Measurements from ENCODE around the gene UBE3C. TPM values are rescaled to one million over a fixed set of nuclear protein-coding genes. Genes with fewer than 3 reads are reported as not detected.
"Not testable (repeated sequence)": the region's sequence is repeated elsewhere in the genome, so short reads cannot be mapped to it uniquely, and the experiment has no call there.

UBE3C gene
- total RNA-seq (10 to 100 TPM; 47.4 to 59.7 (median 54.8) TPM), polyA plus RNA-seq (22.0 TPM)
- long read RNA-seq, donor 1, full-length matches to known transcripts, result 44 of 73 reads
- long read RNA-seq, donor 1, partial matches to known transcripts, result 11 of 73 reads
- long read RNA-seq, donor 1, other reads (novel, unspliced or antisense), result 18 of 73 reads
- long read RNA-seq, donor 2, full-length matches to known transcripts, result 34 of 45 reads
- long read RNA-seq, donor 2, partial matches to known transcripts, result 3 of 45 reads
- long read RNA-seq, donor 2, other reads (novel, unspliced or antisense), result 8 of 45 reads
- long read RNA-seq, donor 3, full-length matches to known transcripts, result 22 of 68 reads
- long read RNA-seq, donor 3, partial matches to known transcripts, result 30 of 68 reads
- long read RNA-seq, donor 3, other reads (novel, unspliced or antisense), result 16 of 68 reads
- long read RNA-seq, donor 4, full-length matches to known transcripts, result 39 of 54 reads
- long read RNA-seq, donor 4, partial matches to known transcripts, result 10 of 54 reads
- long read RNA-seq, donor 4, other reads (novel, unspliced or antisense), result 5 of 54 reads

DNA sequence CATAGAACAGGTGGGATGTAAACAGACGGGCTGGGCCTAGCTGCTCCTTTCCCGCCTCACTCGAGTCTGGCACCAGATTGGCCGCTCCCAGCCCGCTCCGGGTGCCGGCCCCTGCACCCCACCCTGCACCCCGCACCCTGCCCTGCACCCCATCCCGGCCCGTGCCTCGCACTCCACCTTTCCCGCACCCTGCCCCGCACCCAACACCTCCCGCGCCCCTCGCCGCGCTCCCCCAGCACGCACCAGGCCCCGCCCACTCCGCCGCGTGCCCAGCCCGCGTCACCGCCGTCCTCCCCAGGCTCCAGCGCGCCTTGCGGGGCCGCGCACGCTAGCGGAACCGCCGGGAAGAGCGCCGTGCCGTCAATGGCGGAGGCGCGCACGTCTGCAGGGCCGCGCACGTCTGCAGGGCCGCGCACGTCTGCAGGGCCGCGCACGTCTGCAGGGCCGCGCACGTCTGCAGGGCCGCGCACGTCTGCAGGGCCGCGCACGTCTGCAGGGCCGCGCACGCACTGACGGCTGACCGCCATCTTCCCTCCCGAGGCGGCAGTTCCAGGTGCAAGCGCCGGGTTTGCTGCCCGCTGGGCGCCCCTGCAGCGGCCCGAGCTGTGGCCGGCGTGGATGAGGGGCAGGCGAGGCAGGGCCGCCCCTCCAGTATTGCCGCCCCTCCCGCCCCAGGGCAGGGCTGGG is at the start of gene UBE3C:
UBE3C (plus strand) TSS at position 503 of the 687 bp plus-strand sequence. CDS start 347 bp downstream, outside the sequence.
- DNase-seq (peak; percentile 94 to 98 (median 98)), ATAC-seq (peak; percentile 97)
- intact Hi-C loops (cut with DNase I), result no loop called here
- H3K4me1 ChIP-seq (ENCODE audit: control insufficient read depth, insufficient read depth, low read length), result peaks cover 6% of the 10 kb centered on the region
- H3K9me3 ChIP-seq (ENCODE audit: control insufficient read depth, low read length), result no peaks in the 10 kb centered on the region
- peak within 1 kb of the TSS; percentile 82 for H3K4me3 ChIP-seq (ENCODE audit: low read length)
- 1% methylated on average over 80 of the region's 80 CpGs for WGBS
- H3K27me3 ChIP-seq (ENCODE audit: control insufficient read depth, insufficient read depth), result no peaks in the 10 kb centered on the region
- H3K27ac ChIP-seq (ENCODE audit: low read length), result peak within 1 kb of the TSS; percentile 87

DNA sequence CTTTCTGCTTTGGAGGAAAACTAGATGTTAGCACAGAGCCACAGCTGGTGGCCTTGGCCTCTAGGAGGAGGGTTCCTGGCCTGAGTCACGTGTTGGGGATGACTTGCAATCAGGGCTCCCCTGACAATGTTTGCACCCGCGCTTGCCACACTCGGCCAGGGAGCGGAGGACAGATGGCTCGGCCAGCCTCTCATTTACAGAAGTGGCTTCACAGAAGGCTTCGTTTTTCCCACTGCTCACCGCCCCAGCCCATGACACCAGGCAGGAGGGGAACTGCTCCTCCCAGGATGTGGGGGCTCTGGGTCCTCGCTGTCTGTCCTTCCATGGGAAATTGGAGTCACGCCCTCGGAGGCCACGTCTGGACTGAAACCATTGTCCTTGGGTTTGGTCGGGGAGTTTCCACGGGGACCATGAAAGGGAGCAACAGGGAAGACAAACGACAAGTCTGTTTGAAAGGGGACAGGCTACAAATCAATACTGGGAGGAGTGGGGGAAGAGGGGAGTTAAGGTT is 49.6 kb upstream of the UBE3C start:
- Histone ChIP-seq H3K27me3 (ENCODE audit: control insufficient read depth, insufficient read depth) (no peaks in the 10 kb centered on the region), H3K4me1 (ENCODE audit: control insufficient read depth, insufficient read depth, low read length) (no peaks in the 10 kb centered on the region), H3K9me3 (ENCODE audit: control insufficient read depth, low read length) (peaks cover 6% of the 10 kb centered on the region), H3K27ac (ENCODE audit: low read length) (no peak overlapping the region), H3K4me3 (ENCODE audit: low read length) (no peak overlapping the region)
- intact Hi-C loops (cut with DNase I), result no loop called here
- DNase-seq (no peak), ATAC-seq (no peak)
- 63% methylated on average over 15 of the region's 15 CpGs for WGBS

DNA sequence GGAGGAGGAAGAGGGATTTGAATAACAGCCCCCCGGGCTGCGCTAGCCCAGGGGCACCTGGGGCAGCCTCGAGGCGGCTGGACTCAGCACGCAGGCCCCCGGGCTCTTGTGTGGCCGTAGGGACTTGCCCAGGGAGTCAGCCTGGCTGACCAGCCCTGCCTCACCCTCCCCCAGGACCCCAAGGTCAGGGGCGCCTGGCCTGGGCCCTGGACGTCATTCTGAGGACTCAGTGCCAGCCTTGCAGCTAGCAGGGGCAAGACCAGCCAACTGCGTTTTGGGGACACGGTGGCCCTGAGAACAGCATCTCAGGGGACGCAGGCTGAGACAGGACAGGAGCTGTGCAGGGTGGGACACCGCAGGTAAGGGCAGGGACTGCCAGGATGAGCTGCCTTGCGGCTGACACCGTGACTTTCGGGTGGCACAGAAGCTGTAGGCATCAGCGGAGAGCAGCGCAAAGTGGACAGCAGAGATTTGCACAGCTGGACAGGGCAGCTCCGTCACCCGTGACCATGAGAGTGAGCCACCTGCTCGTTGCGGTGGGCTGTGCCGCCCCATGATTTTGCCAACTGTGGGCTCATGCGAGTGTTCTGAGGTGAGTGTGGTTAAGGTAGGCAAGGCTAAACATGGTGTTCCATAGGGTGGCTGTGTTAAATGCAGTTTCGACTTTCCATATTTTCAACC is 48.1 kb upstream of the UBE3C start:
- no peaks in the 10 kb centered on the region for H3K9me3 ChIP-seq (ENCODE audit: control insufficient read depth, low read length)
- 87% methylated on average over 25 of the region's 25 CpGs for WGBS
- no peaks in the 10 kb centered on the region for H3K4me1 ChIP-seq (ENCODE audit: control insufficient read depth, insufficient read depth, low read length)
- intact Hi-C loops (cut with DNase I), result no loop called here
- no peak overlapping the region for H3K27ac ChIP-seq (ENCODE audit: low read length)
- no peak for DNase-seq
- H3K4me3 ChIP-seq (ENCODE audit: low read length), result no peak overlapping the region
- H3K27me3 ChIP-seq (ENCODE audit: control insufficient read depth, insufficient read depth), result no peaks in the 10 kb centered on the region
- ATAC-seq, result no peak

DNA sequence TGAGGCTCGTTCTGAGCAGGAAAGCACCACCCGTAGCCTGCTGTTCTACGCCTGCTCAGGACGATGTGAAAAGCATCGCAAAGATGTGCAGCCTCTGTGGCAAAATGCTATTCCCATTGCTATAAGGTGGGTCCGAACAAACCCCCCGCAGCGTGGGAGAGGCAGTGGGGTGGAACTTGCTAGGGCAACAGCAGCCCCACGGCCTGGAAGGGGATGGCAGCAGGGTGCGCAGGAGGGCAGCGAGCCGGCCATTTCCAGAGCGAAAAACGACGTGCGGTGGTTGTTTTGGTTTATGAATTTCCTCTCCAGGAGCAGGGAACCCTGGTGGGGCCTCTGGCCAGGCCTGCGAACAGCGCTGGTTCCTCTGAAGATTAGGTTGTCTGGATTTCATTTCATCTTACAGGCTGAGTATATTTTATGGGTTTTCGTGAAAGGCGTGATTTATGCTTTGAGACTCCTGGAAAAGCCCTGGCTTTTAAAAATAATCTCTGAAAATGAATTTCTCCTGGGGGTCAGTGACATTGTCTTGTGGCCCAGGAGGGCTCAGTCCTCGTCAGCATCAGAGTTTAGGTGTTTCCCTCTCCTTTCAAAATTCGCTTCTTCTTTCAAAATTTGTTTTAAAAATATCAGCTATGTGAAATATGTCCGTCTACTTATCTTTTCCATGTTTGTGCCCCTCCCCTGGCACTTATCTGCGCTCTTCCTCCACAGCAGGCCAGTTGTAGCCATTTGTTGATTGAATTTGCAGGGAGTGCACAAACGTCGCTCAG is 42.3 kb upstream of the UBE3C start:
- Histone ChIP-seq H3K9me3 (ENCODE audit: control insufficient read depth, low read length) (no peaks in the 10 kb centered on the region), H3K4me1 (ENCODE audit: control insufficient read depth, insufficient read depth, low read length) (no peaks in the 10 kb centered on the region), H3K4me3 (ENCODE audit: low read length) (no peak overlapping the region), H3K27ac (ENCODE audit: low read length) (no peak overlapping the region), H3K27me3 (ENCODE audit: control insufficient read depth, insufficient read depth) (no peaks in the 10 kb centered on the region)
- ATAC-seq, result no peak
- DNase-seq, result no peak
- 65% methylated on average over 26 of the region's 26 CpGs for WGBS
- intact Hi-C loops (cut with DNase I), result no loop called here

DNA sequence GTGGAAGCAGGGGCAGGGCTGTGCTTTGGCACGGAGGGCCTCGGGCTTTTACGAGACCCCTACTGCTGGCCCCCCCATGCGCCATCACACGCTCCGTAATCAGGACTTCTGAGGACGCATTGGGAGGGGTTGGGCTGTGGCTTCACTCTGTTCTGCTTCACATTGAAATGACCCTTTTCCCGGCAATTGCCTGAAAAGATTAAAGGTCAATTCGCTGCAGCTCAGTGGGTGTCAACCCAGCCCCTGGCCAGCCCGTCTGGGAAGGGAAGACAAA is 41.7 kb upstream of the UBE3C start:
- Histone ChIP-seq H3K4me3 (ENCODE audit: low read length) (no peak overlapping the region), H3K4me1 (ENCODE audit: control insufficient read depth, insufficient read depth, low read length) (no peaks in the 10 kb centered on the region), H3K27me3 (ENCODE audit: control insufficient read depth, insufficient read depth) (no peaks in the 10 kb centered on the region), H3K27ac (ENCODE audit: low read length) (no peak overlapping the region), H3K9me3 (ENCODE audit: control insufficient read depth, low read length) (no peaks in the 10 kb centered on the region)
- intact Hi-C loops (cut with DNase I), result no loop called here
- DNase-seq (no peak), ATAC-seq (no peak)
- WGBS, result 43% methylated on average over 10 of the region's 10 CpGs

DNA sequence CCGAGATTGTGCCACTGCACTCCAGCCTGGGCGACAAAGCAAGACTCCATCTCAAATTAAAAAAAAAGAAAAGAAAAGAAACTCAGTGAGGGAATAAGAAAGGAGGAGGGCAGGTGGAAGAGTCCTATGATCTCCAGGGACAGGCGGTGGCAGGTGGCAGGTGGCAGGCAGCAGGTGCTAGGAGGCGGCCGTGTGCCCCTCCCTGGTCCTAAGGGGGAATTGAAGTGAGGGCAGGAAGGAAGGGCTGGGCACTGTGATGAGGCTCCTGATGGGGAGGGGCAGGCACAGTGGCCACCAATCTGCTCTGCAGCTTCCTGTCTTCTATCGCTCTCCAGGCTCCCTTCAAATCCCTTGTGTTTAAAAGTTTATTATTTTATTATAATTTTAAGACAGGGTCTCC is 41.2 kb upstream of the UBE3C start:
- ATAC-seq, result no peak
- Histone ChIP-seq H3K27me3 (ENCODE audit: control insufficient read depth, insufficient read depth) (no peaks in the 10 kb centered on the region), H3K9me3 (ENCODE audit: control insufficient read depth, low read length) (no peaks in the 10 kb centered on the region), H3K4me1 (ENCODE audit: control insufficient read depth, insufficient read depth, low read length) (no peaks in the 10 kb centered on the region), H3K4me3 (ENCODE audit: low read length) (no peak overlapping the region), H3K27ac (ENCODE audit: low read length) (no peak overlapping the region)
- no peak for DNase-seq
- intact Hi-C loops (cut with DNase I), result no loop called here
- 60% methylated on average over 6 of the region's 6 CpGs for WGBS

DNA sequence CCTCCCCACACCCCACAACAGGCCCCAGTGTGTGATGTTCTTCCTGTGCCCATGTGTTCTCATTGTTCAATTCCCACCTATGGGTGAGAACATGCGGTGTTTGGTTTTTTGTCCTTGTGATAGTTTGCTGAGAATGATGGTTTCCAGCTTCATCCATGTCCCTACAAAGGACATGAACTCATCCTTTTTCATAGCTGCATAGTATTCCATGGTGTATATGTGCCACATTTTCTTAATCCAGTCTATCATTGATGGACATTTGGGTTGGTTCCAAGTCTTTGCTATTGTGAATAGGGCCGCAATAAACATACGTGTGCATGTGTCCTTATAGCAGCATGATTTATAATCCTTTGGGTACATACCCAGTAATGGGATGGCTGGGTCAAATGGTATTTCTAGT is 38.7 kb upstream of the UBE3C start:
- H3K9me3 ChIP-seq (ENCODE audit: control insufficient read depth, low read length); H3K4me3 ChIP-seq (ENCODE audit: low read length); ATAC-seq; H3K27me3 ChIP-seq (ENCODE audit: control insufficient read depth, insufficient read depth); H3K4me1 ChIP-seq (ENCODE audit: control insufficient read depth, insufficient read depth, low read length); intact Hi-C loops (cut with DNase I); DNase-seq; H3K27ac ChIP-seq (ENCODE audit: low read length): not testable (repeated sequence)
- WGBS, result 99% methylated on average over 3 of the region's 3 CpGs

DNA sequence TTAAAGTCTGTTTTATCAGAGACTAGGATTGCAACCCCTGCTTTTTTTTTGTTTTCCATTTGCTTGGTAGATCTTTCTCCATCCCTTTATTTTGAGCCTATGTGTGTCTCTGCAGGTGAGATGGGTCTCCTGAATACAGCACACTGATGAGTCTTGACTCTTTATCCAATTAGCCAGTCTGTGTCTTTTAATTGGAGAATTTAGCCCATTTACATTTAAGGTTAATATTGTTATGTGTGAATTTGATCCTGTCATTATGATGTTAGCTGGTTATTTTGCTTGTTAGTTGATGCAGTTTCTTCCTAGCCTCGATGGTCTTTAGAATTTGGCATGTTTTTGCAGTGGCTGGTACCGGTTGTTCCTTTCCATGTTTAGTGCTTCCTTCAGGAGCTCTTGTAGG is 35.1 kb upstream of the UBE3C start:
- ATAC-seq; H3K27me3 ChIP-seq (ENCODE audit: control insufficient read depth, insufficient read depth); DNase-seq; H3K4me1 ChIP-seq (ENCODE audit: control insufficient read depth, insufficient read depth, low read length); H3K9me3 ChIP-seq (ENCODE audit: control insufficient read depth, low read length); intact Hi-C loops (cut with DNase I); H3K27ac ChIP-seq (ENCODE audit: low read length); H3K4me3 ChIP-seq (ENCODE audit: low read length): not testable (repeated sequence)
- 87% methylated on average over 2 of the region's 2 CpGs for WGBS

DNA sequence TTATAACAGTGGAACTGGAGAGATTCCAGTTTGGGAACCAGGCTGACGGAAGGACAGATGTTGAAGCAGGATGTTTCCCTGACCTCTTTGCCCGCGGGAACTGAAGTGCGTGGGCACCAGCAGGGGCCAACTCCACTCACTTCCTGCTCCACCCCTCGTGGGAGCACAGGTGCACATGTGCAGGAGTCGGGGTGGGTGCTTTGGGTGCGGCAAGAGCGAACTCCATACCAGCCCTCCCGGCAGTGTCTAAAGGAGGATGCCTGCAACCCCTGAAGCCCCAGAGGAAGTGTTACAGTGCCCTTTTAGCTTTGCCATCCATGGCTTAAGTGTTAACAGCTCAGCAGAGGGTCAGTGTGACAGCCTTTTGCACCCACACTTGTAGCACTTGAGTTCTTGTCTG is 27.4 kb upstream of the UBE3C start:
- no peak overlapping the region for H3K27ac ChIP-seq (ENCODE audit: low read length)
- H3K9me3 ChIP-seq (ENCODE audit: control insufficient read depth, low read length), result peaks cover 3% of the 10 kb centered on the region
- WGBS, result 91% methylated on average over 9 of the region's 9 CpGs
- intact Hi-C loops (cut with DNase I), result no loop called here
- DNase-seq (no peak), ATAC-seq (no peak)
- no peak overlapping the region for H3K4me3 ChIP-seq (ENCODE audit: low read length)
- no peaks in the 10 kb centered on the region for H3K4me1 ChIP-seq (ENCODE audit: control insufficient read depth, insufficient read depth, low read length)
- no peaks in the 10 kb centered on the region for H3K27me3 ChIP-seq (ENCODE audit: control insufficient read depth, insufficient read depth)

DNA sequence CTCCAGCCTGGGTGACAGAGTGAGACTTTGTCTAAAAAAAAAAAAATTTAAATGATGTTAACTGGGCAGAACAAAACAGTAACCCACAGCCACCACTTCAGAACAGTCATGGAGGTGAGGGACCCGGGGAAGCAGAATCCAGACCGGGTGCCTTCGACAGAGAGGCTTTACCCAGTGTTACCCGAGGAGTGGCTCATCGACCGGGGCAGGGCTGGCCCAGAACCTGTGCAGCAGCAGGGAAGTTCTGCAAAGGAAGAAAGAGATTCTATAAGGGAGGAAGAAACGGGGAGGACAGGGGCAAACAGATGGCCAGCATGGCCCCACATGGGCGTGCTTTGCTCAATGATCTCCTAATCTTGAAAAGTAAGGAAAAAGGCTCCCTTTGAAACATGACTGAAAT is 26.0 kb upstream of the UBE3C start:
- DNase-seq, result no peak
- ATAC-seq, result no peak

More for the DNA sequence above, 26.0 kb upstream of the UBE3C start:
- no peak overlapping the region for H3K4me3 ChIP-seq (ENCODE audit: low read length)
- 85% methylated on average over 8 of the region's 8 CpGs for WGBS
- H3K9me3 ChIP-seq (ENCODE audit: control insufficient read depth, low read length), result no peaks in the 10 kb centered on the region
- no peaks in the 10 kb centered on the region for H3K4me1 ChIP-seq (ENCODE audit: control insufficient read depth, insufficient read depth, low read length)
- H3K27ac ChIP-seq (ENCODE audit: low read length), result no peak overlapping the region
- intact Hi-C loops (cut with DNase I), result no loop called here
- no peaks in the 10 kb centered on the region for H3K27me3 ChIP-seq (ENCODE audit: control insufficient read depth, insufficient read depth)

Measured in right cardiac atrium (tissue), 5 donors.